HG02938 (cell line): ENCODE measurements around the gene PGLYRP2.

Experiments
- ATAC-seq: cut with Tn5 transposase; IDR thresholded peaks from one replicate; pipeline ENCODE4 v1.9.1; 2021; ENCODE audit warnings: mild to moderate bottlenecking, moderate library complexity; ENCODE audit not compliant: unreplicated experiment

Gene PGLYRP2

DNA sequence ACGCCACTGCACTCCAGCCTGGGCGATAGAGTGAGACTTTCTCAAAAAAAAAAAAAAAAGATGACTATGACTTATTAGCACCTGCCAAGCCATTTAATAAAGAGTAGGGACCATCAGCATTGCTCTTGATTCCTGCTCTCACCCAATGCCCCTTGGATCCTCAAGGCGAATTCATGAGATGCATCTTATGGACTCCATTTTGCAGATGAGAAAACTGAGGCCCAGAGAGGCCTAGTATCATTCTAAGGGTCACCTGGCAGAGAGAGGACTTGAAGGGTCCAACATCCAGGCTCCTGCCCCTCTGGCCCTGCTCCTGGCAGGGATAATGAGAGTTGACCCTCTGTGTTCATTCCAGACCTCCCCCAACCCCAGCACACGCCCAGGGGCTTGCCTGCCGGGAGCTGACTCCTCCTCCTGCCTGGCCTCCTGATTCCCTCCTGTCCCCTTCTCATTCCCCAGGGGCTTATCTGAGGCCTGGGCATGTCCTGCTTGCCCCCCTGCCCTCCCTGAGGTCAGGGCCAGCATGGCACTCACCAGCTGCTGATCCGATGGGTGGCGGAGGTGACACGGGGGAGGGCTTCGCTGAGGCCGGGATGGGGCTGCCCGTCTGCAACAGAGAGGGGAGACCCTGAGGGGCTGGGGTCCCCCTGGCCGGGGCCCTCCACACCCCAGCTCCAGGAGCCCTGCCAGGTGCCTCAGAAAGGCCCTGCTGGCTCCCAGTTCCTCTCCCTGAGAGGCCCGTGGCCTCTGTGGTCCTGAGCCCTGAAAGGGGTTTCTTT, 37.0 kb downstream of the PGLYRP2 start:
- ATAC-seq, result no peak

DNA sequence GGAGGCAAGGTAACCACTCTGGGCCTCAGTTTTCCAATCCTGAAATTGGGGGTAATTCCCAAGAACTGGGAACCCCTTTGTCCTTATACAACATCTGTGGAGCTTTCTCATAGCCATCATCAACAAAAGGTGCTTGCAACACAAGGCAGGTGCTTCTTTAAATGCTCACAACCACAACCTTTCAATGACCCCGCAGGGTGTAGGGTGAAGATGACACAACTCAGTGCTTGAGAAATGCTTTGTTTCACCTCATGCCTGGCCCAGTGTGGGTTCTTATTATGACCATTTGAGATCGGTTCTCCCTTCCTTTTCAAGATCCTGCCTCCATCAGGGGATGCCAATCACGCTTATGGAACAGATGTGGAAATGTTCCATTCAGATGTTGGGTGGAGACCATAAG, 38.0 kb downstream of the PGLYRP2 start:
- ATAC-seq, result no peak

- no peak for ATAC-seq
Observed at GRCh38 chr19:15439821-15440641, 39.3 kb downstream of the PGLYRP2 start.

DNA sequence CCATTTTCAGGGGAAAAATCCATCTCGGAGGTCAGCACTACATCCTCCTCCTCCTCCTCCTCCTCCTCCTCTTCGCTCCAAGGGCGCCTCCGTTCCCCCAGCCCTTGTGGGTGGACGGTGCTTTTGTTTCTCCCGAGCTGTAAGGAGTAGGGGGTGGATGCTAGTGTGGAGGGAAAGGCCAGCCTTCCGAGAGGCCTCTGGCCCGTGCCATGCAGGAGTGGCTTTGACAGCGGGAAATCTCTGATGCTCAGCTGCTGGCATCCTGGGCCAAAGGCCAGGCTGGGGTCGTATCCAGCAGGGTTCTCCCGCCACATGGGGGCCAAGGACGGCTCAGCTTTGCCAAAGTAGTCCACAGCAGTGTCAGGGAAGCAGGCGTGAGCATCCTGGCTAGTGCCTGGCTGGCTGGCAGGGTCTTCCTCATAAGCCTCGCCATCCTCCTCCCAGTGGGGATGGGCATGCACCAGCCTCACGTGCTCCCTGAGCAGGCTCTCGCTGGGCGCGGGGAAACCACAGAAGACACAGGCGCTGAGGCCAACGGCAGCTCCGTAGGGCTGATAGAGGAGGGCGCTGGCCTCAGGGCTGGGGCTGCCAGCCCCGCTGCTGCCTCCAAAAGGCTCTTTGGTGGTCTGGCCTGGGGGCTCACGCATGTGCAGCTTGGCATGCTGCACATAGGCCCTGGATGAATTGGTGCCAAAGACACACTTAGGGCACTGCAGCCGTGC, 40.1 kb downstream of the PGLYRP2 start:
- no peak for ATAC-seq

GRCh38 chr19:15438577-15438976, 40.7 kb downstream of the PGLYRP2 start:
- no peak for ATAC-seq

DNA sequence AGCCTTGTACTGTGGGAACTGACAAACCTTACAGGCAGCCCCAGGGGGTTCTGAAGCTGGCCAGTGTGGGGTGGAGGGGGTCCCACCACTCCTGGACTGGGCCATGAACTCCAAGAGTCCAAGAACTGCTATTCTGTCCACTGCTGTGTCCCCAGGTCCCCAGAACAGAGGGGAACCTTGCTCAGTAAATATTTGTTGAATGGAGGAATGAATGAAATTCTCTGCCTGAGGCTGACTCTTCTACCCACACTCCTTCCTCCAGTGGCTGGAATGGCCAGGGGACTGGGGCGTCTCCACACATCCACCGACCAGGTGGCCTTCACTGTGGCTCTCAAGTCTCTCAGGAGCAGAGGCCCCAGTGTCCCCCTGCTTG, 41.2 kb downstream of the PGLYRP2 start:
- ATAC-seq, result no peak

- ATAC-seq, result no peak
Observed at GRCh38 chr19:15437355-15438123, 41.8 kb downstream of the PGLYRP2 start.

DNA sequence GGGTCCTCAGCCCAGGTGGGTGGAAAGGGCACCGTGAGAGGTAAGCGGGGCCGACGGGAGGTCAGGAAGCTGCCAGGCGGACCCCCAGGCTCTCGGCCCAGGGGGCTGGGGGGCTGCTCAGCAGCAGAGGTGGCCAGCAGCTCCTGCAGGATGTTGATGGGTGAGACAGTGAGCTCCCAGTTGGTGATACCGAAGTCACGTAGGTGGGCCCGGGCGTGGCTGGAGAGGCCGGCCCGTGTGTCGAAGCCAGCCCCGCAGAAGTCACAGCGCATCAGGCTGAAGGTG, 42.5 kb downstream of the PGLYRP2 start:
- no peak for ATAC-seq

- ATAC-seq, result no peak
Observed at GRCh38 chr19:15436012-15436825, 43.1 kb downstream of the PGLYRP2 start.

- ATAC-seq, result no peak
Observed at GRCh38 chr19:15433519-15434069, 45.7 kb downstream of the PGLYRP2 start.

GRCh38 chr19:15432629-15433518, 46.4 kb downstream of the PGLYRP2 start:
- ATAC-seq, result no peak

DNA sequence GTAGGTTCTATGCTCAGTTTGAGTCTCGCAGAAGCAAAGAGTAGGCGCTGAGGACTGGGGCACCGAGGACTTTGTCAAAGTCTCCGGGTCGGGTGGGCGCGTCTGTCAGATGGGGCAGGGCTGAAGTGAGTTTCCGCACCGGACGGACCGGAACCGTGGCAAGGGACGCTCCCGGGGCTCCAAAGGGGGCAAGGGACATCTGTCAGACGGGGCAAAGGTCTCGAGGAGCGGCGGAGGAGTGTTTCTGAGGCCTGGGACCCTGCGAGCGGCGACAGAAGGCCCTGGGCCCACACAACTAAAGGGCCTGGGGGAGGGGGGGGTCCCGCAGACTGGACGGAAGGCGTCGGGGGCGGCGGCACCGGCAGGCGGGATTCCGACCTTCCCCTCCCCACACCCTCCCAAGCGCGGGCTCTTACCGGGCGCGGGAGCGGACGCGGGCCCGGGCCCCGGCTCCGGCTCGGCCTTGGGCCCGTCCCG, 47.2 kb downstream of the PGLYRP2 start:
- no peak for ATAC-seq

GRCh38 chr19:15431396-15432017, 47.8 kb downstream of the PGLYRP2 start:
- no peak for ATAC-seq

DNA sequence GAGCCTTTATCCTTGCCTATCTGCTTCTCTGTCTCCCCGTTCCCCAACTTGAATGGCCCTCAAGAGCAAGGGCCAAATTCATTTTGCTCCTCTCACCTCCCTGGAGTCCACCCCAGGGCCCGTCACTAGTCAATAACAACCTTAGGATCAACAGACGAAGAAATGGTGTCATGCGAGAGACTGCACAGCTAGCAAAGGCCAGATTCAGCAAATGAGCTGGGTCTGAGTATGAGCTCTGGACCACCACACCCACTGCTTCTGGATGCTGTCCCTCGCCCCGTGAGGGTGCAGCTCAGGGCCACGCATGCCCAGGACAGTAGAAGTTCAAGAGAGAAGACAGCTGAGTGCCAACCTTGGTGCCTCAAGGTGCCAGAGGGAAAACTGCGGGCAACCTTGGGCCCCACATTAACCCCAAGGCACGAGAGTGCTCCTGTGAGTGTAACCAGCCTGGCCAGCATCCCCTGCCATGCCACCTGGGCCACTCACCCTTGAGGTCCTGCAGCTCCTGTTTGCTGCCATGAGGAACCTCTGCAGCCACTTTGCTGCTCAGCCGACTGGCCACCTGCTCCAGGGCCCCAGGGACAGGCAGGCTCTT, 48.7 kb downstream of the PGLYRP2 start:
- no peak for ATAC-seq

- no peak for ATAC-seq
Observed at GRCh38 chr19:15429825-15430467, 49.4 kb downstream of the PGLYRP2 start.

- no peak for ATAC-seq
Observed at GRCh38 chr19:15428956-15429824, 50.1 kb downstream of the PGLYRP2 start.
